ENCODE data around the gene KLHL14.

KLHL14 gene

GRCh38 chr18:32629981-32630700 is 142.7 kb downstream of the KLHL14 start:
- no peak for DNase-seq

- DNase-seq: no peak
These were observed 143.5 kb downstream of the KLHL14 start for GRCh38 chr18:32629292-32629691.

GRCh38 chr18:32624182-32624723 is 148.6 kb downstream of the KLHL14 start:
- DNase-seq: no peak

GRCh38 chr18:32623563-32623962 is 149.3 kb downstream of the KLHL14 start:
- DNase-seq: no peak
